MM.1S (cell line): ENCODE results near the gene ADAMTS7.

Experiments
- DNase-seq: peaks from one replicate; pipeline ENCODE4 v3.0.0-alpha.2; 2015
- H2AFZ ChIP-seq: fragments of 300-600 bp; sonication (generic); 2 replicates; pipeline ENCODE4 v1.6.0; 2016; ENCODE audit warnings: antibody characterized with exemption, low read length
- H3F3A ChIP-seq: fragments of 300-600 bp; sonication (generic); 2 replicates; pipeline ENCODE4 v1.6.1; 2016; ENCODE audit warnings: mild to moderate bottlenecking, antibody characterized with exemption, low read length, moderate library complexity, mixed read lengths; ENCODE audit not compliant: insufficient read depth
- H3K27ac ChIP-seq: fragments of 300-600 bp; sonication (generic); 2 replicates; pipeline ENCODE4 v1.5.1; 2016; ENCODE audit warnings: mild to moderate bottlenecking, low read length
- H3K27me3 ChIP-seq: fragments of 300-600 bp; sonication (generic); replicated peaks from 2 replicates; pipeline ENCODE4 v1.6.0; 2016; ENCODE audit warnings: low read length; ENCODE audit not compliant: insufficient read depth
- H3K36me3 ChIP-seq: fragments of 300-600 bp; sonication (generic); replicated peaks from 2 replicates; pipeline ENCODE4 v1.6.1; 2016; ENCODE audit warnings: mild to moderate bottlenecking, low read length, mixed read lengths; ENCODE audit not compliant: insufficient read depth
- H3K4me1 ChIP-seq: fragments of 300-600 bp; sonication (generic); 2 replicates; pipeline ENCODE4 v1.6.1; 2016; ENCODE audit warnings: low read length, mixed read lengths
- H3K4me2 ChIP-seq: fragments of 300-600 bp; sonication (generic); 2 replicates; pipeline ENCODE4 v1.6.0; 2016; ENCODE audit warnings: low read depth, low read length
- H3K4me3 ChIP-seq: fragments of 300-600 bp; sonication (generic); 2 replicates; pipeline ENCODE4 v1.5.1; 2016; ENCODE audit warnings: low read length, mixed read lengths
- H3K79me2 ChIP-seq: fragments of 300-600 bp; sonication (generic); 2 replicates; pipeline ENCODE4 v1.6.1; 2016; ENCODE audit warnings: mixed run types, low read length, mixed read lengths
- H3K9ac ChIP-seq: fragments of 300-600 bp; sonication (generic); 2 replicates; pipeline ENCODE4 v1.6.1; 2016; ENCODE audit warnings: low read length, mixed read lengths
- H3K9me2 ChIP-seq: fragments of 300-600 bp; sonication (generic); replicated peaks from 2 replicates; pipeline ENCODE4 v1.6.1; 2016; ENCODE audit warnings: mild to moderate bottlenecking, low read length, mixed read lengths; ENCODE audit not compliant: insufficient read depth
- H3K9me3 ChIP-seq: fragments of 300-600 bp; sonication (generic); replicated peaks from 2 replicates; pipeline ENCODE4 v1.6.1; 2016; ENCODE audit warnings: mild to moderate bottlenecking, low read length, mixed read lengths; ENCODE audit not compliant: insufficient read depth
- H4K20me1 ChIP-seq: fragments of 300-600 bp; sonication (generic); 2 replicates; pipeline ENCODE4 v1.6.1; 2016; ENCODE audit warnings: mild to moderate bottlenecking, low read length, moderate library complexity, mixed read lengths; ENCODE audit not compliant: insufficient read depth
- CTCF ChIP-seq: fragments of 300-600 bp; sonication (generic); IDR thresholded peaks from 2 replicates; pipeline ENCODE4 v1.5.1; 2016; ENCODE audit warnings: antibody characterized with exemption, low read length, mixed read lengths
- EZH2 ChIP-seq: fragments of 300-600 bp; sonication (generic); optimal IDR thresholded peaks from 2 replicates; pipeline ENCODE3; 2017; ENCODE audit warnings: low read depth, mild to moderate bottlenecking, antibody characterized with exemption, low read length, mixed read lengths
- EZH2phosphoT487 ChIP-seq: fragments of 300-600 bp; sonication (generic); IDR thresholded peaks from 2 replicates; pipeline ENCODE4 v1.6.1; 2018; ENCODE audit warnings: antibody characterized with exemption, low read length

The ADAMTS7 gene

GRCh38 chr15:78836333-78836732, 25.1 kb upstream of the ADAMTS7 start:
- Histone ChIP-seq H3K9ac (no peak overlapping the region), H3K9me3 (no peaks in the 10 kb centered on the region), H4K20me1 (no peaks in the 10 kb centered on the region), H3K79me2 (no peaks in the 10 kb centered on the region), H3K27ac (no peak overlapping the region), H3K27me3 (no peaks in the 10 kb centered on the region), H3K4me3 (no peak overlapping the region), H3F3A (peaks cover 21% of the 10 kb centered on the region), H2AFZ (no peak overlapping the region), H3K4me1 (peaks cover 34% of the 10 kb centered on the region), H3K36me3 (no peaks in the 10 kb centered on the region), H3K4me2 (no peak overlapping the region), H3K9me2 (no peaks in the 10 kb centered on the region)
- DNase-seq, result no peak
- TF ChIP-seq EZH2phosphoT487 (no peak), EZH2 (no peak), CTCF (no peak)

GRCh38 chr15:78831229-78832207, 20.3 kb upstream of the ADAMTS7 start:
- no peak for TF ChIP-seq CTCF
- no peak for TF ChIP-seq EZH2
- no peak for TF ChIP-seq EZH2phosphoT487
- no peaks in the 10 kb centered on the region for H3F3A ChIP-seq
- no peak overlapping the region for H3K9ac ChIP-seq
- no peak overlapping the region for H3K27ac ChIP-seq
- no peaks in the 10 kb centered on the region for H3K27me3 ChIP-seq
- H3K4me3 ChIP-seq, result no peak overlapping the region
- H3K9me2 ChIP-seq, result no peaks in the 10 kb centered on the region
- peaks cover 5% of the 10 kb centered on the region; the same call in 1 of the 2 replicates for H3K4me1 ChIP-seq
- no peak overlapping the region for H3K4me2 ChIP-seq
- no peak overlapping the region for H2AFZ ChIP-seq
- no peaks in the 10 kb centered on the region for H3K79me2 ChIP-seq
- no peaks in the 10 kb centered on the region for H3K36me3 ChIP-seq
- DNase-seq, result no peak
- H4K20me1 ChIP-seq, result no peaks in the 10 kb centered on the region
- H3K9me3 ChIP-seq, result no peaks in the 10 kb centered on the region

- Histone ChIP-seq H3K4me3 (no peak overlapping the region), H3K79me2 (no peaks in the 10 kb centered on the region), H3K4me2 (no peak overlapping the region), H3F3A (no peaks in the 10 kb centered on the region), H3K9ac (no peak overlapping the region), H3K27me3 (no peaks in the 10 kb centered on the region), H3K36me3 (no peaks in the 10 kb centered on the region), H4K20me1 (no peaks in the 10 kb centered on the region), H3K9me2 (no peaks in the 10 kb centered on the region), H3K9me3 (no peaks in the 10 kb centered on the region), H3K27ac (no peak overlapping the region), H3K4me1 (no peaks in the 10 kb centered on the region), H2AFZ (no peak overlapping the region)
- DNase-seq, result no peak
- TF ChIP-seq CTCF (no peak), EZH2phosphoT487 (no peak), EZH2 (no peak)
Measured at GRCh38 chr15:78830514-78831228, 19.4 kb upstream of the ADAMTS7 start.
